Mesenchymal stem cell (in vitro differentiated cells and primary cell): ENCODE data around the gene SNCAIP.

Experiments used
- DNase-seq: peaks from one replicate; pipeline ENCODE4 v3.0.0-alpha.2; 2013
- H2AFZ ChIP-seq: one replicate; pipeline ENCODE4 v1.6.1; 2013; ENCODE audit warnings: low read depth, mild to moderate bottlenecking, control low read depth, inconsistent platforms, low read length, moderate library complexity
- H2AK5ac ChIP-seq: 2 replicates; pipeline ENCODE4 v1.6.1; 2013; ENCODE audit warnings: low read length, moderate library complexity, mild to moderate bottlenecking, inconsistent platforms; ENCODE audit not compliant: severe bottlenecking
- H2BK120ac ChIP-seq: one replicate; pipeline ENCODE4 v1.6.1; 2013; ENCODE audit warnings: low read depth, mild to moderate bottlenecking, inconsistent platforms, low read length, moderate library complexity
- H2BK12ac ChIP-seq, 2 experiments: one replicate each; pipeline ENCODE4 v1.6.1; 2013; ENCODE audit warnings: inconsistent platforms in 2 of 2, low read length in 2 of 2, mild to moderate bottlenecking in 2 of 2, moderate library complexity in 2 of 2, control low read depth in 1 of 2
- H2BK15ac ChIP-seq: one replicate; pipeline ENCODE4 v1.6.1; 2013; ENCODE audit warnings: mild to moderate bottlenecking, low read depth, inconsistent platforms; ENCODE audit not compliant: poor library complexity, severe bottlenecking
- H2BK5ac ChIP-seq: 2 replicates; pipeline ENCODE4 v1.6.1; 2013; ENCODE audit warnings: low read depth, mild to moderate bottlenecking, low read length, control low read depth, inconsistent platforms; ENCODE audit not compliant: poor library complexity, severe bottlenecking
- H3K14ac ChIP-seq, 2 experiments: one replicate each; pipeline ENCODE4 v1.6.1; 2013; ENCODE audit warnings: inconsistent platforms in 2 of 2, low read length in 2 of 2, control low read depth in 1 of 2, mild to moderate bottlenecking in 1 of 2, moderate library complexity in 1 of 2
- H3K18ac ChIP-seq, 2 experiments: one replicate each; pipeline ENCODE4 v1.6.1; 2013; ENCODE audit warnings: inconsistent platforms in 2 of 2, low read length in 2 of 2, control low read depth in 1 of 2, low read depth in 1 of 2, mild to moderate bottlenecking in 1 of 2
- H3K23ac ChIP-seq, 2 experiments: one replicate each; pipeline ENCODE4 v1.6.1; 2013; ENCODE audit warnings: inconsistent platforms in 2 of 2, low read length in 2 of 2, mild to moderate bottlenecking in 2 of 2, moderate library complexity in 2 of 2, control low read depth in 1 of 2
- H3K27ac ChIP-seq: 2 replicates; pipeline ENCODE4 v1.5.1; 2013; ENCODE audit warnings: mild to moderate bottlenecking, moderate library complexity, low read length, control low read depth, inconsistent platforms; ENCODE audit not compliant: poor library complexity, severe bottlenecking
- H3K27me3 ChIP-seq, 2 experiments: 2 replicates each; pipeline versions ENCODE4 v1.6.1 to v1.7.0; 2013; ENCODE audit warnings: low read length in 2 of 2, mild to moderate bottlenecking in 2 of 2, moderate library complexity in 2 of 2, control low read depth in 1 of 2, inconsistent platforms in 1 of 2; ENCODE audit not compliant: control insufficient read depth in 1 of 2, insufficient read depth in 1 of 2
- H3K36me3 ChIP-seq, 2 experiments: 2 replicates each; pipeline versions ENCODE4 v1.6.1 to v1.7.0; 2013; ENCODE audit warnings: low read length in 2 of 2, control low read depth in 1 of 2, inconsistent platforms in 1 of 2, low read depth in 1 of 2, mild to moderate bottlenecking in 1 of 2; ENCODE audit not compliant: insufficient read depth in 2 of 2, control insufficient read depth in 1 of 2
- H3K4ac ChIP-seq, 2 experiments: one replicate each; pipeline ENCODE4 v1.6.1; 2013; ENCODE audit warnings: inconsistent platforms in 2 of 2, low read length in 2 of 2, mild to moderate bottlenecking in 2 of 2, moderate library complexity in 2 of 2, control low read depth in 1 of 2, low read depth in 1 of 2
- H3K4me1 ChIP-seq: 2 replicates; pipeline ENCODE4 v1.6.1; 2013; ENCODE audit warnings: low read depth, low read length, control low read depth; ENCODE audit not compliant: control insufficient read depth, insufficient read depth
- H3K4me2 ChIP-seq: 2 replicates; pipeline ENCODE4 v1.6.1; 2013; ENCODE audit warnings: low read length, mild to moderate bottlenecking, inconsistent platforms; ENCODE audit not compliant: poor library complexity, severe bottlenecking
- H3K4me3 ChIP-seq, 2 experiments: 2 replicates each; pipeline versions ENCODE4 v1.5.1 to v1.7.0; 2013; ENCODE audit warnings: low read length in 2 of 2, mild to moderate bottlenecking in 2 of 2, control low read depth in 1 of 2, low read depth in 1 of 2; ENCODE audit not compliant: insufficient read depth in 1 of 2
- H3K79me1 ChIP-seq: replicated peaks from 2 replicates; pipeline ENCODE4 v1.6.1; 2013; ENCODE audit warnings: mild to moderate bottlenecking, control low read depth, low read length, inconsistent platforms; ENCODE audit not compliant: poor library complexity, severe bottlenecking
- H3K9ac ChIP-seq: 2 replicates; pipeline ENCODE4 v1.7.0; 2013; ENCODE audit warnings: mild to moderate bottlenecking, low read length, moderate library complexity
- H3K9me3 ChIP-seq: 2 replicates; pipeline ENCODE4 v1.7.0; 2013; ENCODE audit warnings: mild to moderate bottlenecking, low read length; ENCODE audit not compliant: control insufficient read depth
- H4K8ac ChIP-seq: one replicate; pipeline ENCODE4 v1.6.1; 2013; ENCODE audit warnings: inconsistent platforms, mild to moderate bottlenecking, low read length, moderate library complexity
- H4K91ac ChIP-seq: one replicate; pipeline ENCODE4 v1.6.1; 2013; ENCODE audit warnings: mild to moderate bottlenecking, low read length, inconsistent platforms
- WGBS: methylation state at CpG from one replicate; pipeline ENCODE4 v1.1.7; 2013; ENCODE audit warnings: mixed read lengths; 5-methylcytosine and 5-hydroxymethylcytosine counted together

SNCAIP gene

DNA sequence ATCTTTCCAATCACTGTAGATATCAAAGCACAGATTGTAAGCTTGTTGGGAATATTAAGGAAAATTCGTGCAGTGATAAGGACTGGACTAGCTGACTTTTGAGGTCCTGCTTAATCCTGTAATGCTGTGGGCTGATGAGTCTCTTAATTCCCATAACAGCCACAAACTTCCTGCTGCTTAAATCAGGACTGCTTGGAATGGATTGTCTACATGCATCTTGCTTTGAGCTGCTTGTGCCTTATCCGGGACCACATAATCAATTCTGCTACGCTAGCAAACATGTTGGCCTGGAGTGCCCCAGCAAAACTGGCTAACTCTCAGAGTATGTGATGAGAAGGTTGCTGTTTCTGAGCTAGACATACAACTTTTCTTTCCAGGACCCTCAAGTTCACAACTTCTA lies 79.6 kb downstream of the SNCAIP start:
- Histone ChIP-seq H4K91ac (no peak overlapping the region), H3K4me2 (no peak overlapping the region), H3K27me3 (no peaks in the 10 kb centered on the region), H2BK5ac (no peak overlapping the region), H2BK15ac (no peak overlapping the region), H2AFZ (peak overlapping the region; percentile 42), H2BK12ac (peak overlapping the region in 1 of 2 experiments; percentile 54), H3K18ac (peak overlapping the region in 1 of 2 experiments; percentile 70), H3K9ac (no peak overlapping the region), H3K27ac (no peak overlapping the region), H3K4ac (peak overlapping the region in 1 of 2 experiments; percentile 41), H3K79me1 (no peaks in the 10 kb centered on the region), H3K36me3 (no peaks in the 10 kb centered on the region), H3K4me1 (no peaks in the 10 kb centered on the region), H2BK120ac (no peak overlapping the region), H3K14ac (peak overlapping the region in 1 of 2 experiments; percentile 55), H3K9me3 (no peaks in the 10 kb centered on the region), H4K8ac (no peak overlapping the region), H3K4me3 (no peak overlapping the region), H2AK5ac (no peak overlapping the region), H3K23ac (no peak overlapping the region)
- DNase-seq: no peak
- WGBS: 76% methylated on average over 3 of the region's 3 CpGs

DNA sequence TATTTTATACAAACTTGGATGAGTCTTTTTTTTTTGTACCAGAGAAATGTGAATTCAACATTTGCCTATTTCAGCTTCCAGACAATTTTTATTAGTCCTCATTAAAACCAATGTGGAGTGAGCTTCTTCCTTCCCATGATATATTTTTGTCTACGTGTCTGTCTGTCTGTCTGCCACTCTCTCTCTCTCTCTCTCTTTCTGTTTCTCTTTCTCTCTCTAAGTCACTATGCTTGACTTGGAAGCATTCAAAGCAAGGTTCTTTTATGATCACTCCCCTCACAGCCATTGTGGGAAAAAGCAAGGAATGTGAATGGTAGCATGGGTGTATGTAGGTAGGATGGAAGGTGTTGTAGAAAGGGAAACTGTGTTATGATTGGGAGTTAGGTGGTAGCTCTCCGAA lies 80.2 kb downstream of the SNCAIP start:
- H3K14ac ChIP-seq: peak overlapping the region in 1 of 2 experiments; percentile 65
- H3K4me2 ChIP-seq: no peak overlapping the region
- peak overlapping the region in 1 of 2 experiments; percentile 54 for H2BK12ac ChIP-seq
- H2BK15ac ChIP-seq: no peak overlapping the region
- no peak overlapping the region for H2BK5ac ChIP-seq
- H3K4me1 ChIP-seq: no peaks in the 10 kb centered on the region
- H4K8ac ChIP-seq: no peak overlapping the region
- H3K9me3 ChIP-seq: no peaks in the 10 kb centered on the region
- no peak overlapping the region for H4K91ac ChIP-seq
- WGBS: 91% methylated on average over 2 of the region's 2 CpGs
- no peak overlapping the region for H2AFZ ChIP-seq
- H2AK5ac ChIP-seq: no peak overlapping the region
- DNase-seq: peak; percentile 7
- H3K23ac ChIP-seq: no peak overlapping the region
- no peak overlapping the region for H3K4me3 ChIP-seq
- no peak overlapping the region for H3K27ac ChIP-seq
- no peak overlapping the region for H3K9ac ChIP-seq
- peak overlapping the region in 1 of 2 experiments; percentile 41 for H3K4ac ChIP-seq
- H3K79me1 ChIP-seq: no peaks in the 10 kb centered on the region
- no peaks in the 10 kb centered on the region for H3K36me3 ChIP-seq
- no peak overlapping the region for H3K18ac ChIP-seq
- H3K27me3 ChIP-seq: no peaks in the 10 kb centered on the region
- H2BK120ac ChIP-seq: no peak overlapping the region

DNA sequence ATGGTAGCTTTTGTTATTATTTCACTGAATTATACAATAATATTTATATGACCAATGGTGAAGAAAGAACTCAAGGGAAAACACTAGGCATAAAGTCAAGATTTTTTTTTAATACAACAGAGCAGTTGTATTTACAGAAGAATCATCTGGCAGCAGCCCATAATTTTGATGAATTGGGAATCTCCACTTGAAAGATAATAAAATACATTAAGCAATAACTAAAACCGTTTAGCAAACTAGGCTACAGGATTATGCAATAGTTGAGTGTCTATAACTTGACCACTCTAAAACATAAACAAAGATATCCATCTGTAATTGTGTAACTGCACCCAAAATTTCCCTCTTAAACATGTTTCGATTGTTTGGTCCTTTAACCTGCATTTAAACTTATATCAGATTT lies 80.8 kb downstream of the SNCAIP start:
- H2AK5ac ChIP-seq: no peak overlapping the region
- H3K4me3 ChIP-seq: no peak overlapping the region
- no peaks in the 10 kb centered on the region for H3K9me3 ChIP-seq
- no peaks in the 10 kb centered on the region for H3K36me3 ChIP-seq
- no peak overlapping the region for H2BK15ac ChIP-seq
- H3K9ac ChIP-seq: no peak overlapping the region
- H3K23ac ChIP-seq: no peak overlapping the region
- H4K91ac ChIP-seq: no peak overlapping the region
- H2BK120ac ChIP-seq: no peak overlapping the region
- no peaks in the 10 kb centered on the region for H3K27me3 ChIP-seq
- H3K4ac ChIP-seq: no peak overlapping the region
- H3K18ac ChIP-seq: no peak overlapping the region
- no peak overlapping the region for H2AFZ ChIP-seq
- WGBS: no CpG with 5 or more reads among the region's 2 CpGs
- H2BK5ac ChIP-seq: no peak overlapping the region
- no peak overlapping the region for H4K8ac ChIP-seq
- H3K4me1 ChIP-seq: no peaks in the 10 kb centered on the region
- DNase-seq: peak; percentile 75
- no peak overlapping the region for H2BK12ac ChIP-seq
- H3K4me2 ChIP-seq: no peak overlapping the region
- H3K79me1 ChIP-seq: no peaks in the 10 kb centered on the region
- no peak overlapping the region for H3K27ac ChIP-seq
- no peak overlapping the region for H3K14ac ChIP-seq

DNA sequence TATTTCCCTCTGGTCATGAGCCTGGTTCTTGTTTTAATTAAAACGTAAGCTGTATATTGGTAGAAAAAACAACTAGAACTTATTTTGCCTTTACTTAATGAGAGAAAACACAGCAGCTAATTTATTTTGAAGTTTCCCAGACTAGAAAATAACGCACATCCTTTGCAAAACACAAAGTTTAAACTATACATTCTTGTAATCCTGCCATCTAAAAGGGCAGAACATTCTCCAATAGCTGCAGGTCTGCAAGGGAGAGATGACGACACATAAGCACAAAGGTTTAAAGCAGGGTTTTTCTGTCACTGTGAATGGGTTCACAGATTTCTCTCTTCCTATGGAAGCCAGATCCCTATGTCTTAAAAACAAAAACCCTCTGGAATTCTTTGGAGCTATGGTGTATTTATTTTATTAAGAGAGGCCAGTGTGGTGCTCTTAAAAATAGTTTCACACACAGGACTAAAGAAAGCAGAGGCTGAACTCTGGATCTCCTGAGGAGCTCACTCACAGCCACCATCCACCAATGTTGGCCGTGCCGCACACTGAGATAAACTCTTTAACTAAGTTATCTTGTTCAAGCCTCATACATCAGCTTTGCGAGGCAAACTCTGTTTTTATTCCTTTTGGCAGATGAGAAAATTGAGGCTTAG lies 82.4 kb downstream of the SNCAIP start:
- H3K23ac ChIP-seq: no peak overlapping the region
- H3K4me3 ChIP-seq: no peak overlapping the region
- H3K18ac ChIP-seq: peak overlapping the region in 1 of 2 experiments; percentile 57
- H3K9ac ChIP-seq: no peak overlapping the region
- H2BK5ac ChIP-seq: no peak overlapping the region
- no peak overlapping the region for H4K8ac ChIP-seq
- H2AFZ ChIP-seq: no peak overlapping the region
- DNase-seq: peak; percentile 34
- no peaks in the 10 kb centered on the region for H3K36me3 ChIP-seq
- H3K4me2 ChIP-seq: no peak overlapping the region
- no peak overlapping the region for H4K91ac ChIP-seq
- 79% methylated on average over 4 of the region's 6 CpGs for WGBS
- H2BK120ac ChIP-seq: no peak overlapping the region
- H3K14ac ChIP-seq: no peak overlapping the region
- H3K27me3 ChIP-seq: no peaks in the 10 kb centered on the region
- peak overlapping the region in 1 of 2 experiments; percentile 86 for H2BK12ac ChIP-seq
- H3K9me3 ChIP-seq: no peaks in the 10 kb centered on the region
- H3K79me1 ChIP-seq: no peaks in the 10 kb centered on the region
- H3K4me1 ChIP-seq: no peaks in the 10 kb centered on the region
- H3K27ac ChIP-seq: no peak overlapping the region
- H2AK5ac ChIP-seq: no peak overlapping the region
- H3K4ac ChIP-seq: no peak overlapping the region
- no peak overlapping the region for H2BK15ac ChIP-seq
